ENCODE data around the gene PCYT2.
"Not testable (repeated sequence)": the region's sequence is repeated elsewhere in the genome, so short reads cannot be mapped to it uniquely, and the experiment has no call there.

Gene PCYT2

DNA sequence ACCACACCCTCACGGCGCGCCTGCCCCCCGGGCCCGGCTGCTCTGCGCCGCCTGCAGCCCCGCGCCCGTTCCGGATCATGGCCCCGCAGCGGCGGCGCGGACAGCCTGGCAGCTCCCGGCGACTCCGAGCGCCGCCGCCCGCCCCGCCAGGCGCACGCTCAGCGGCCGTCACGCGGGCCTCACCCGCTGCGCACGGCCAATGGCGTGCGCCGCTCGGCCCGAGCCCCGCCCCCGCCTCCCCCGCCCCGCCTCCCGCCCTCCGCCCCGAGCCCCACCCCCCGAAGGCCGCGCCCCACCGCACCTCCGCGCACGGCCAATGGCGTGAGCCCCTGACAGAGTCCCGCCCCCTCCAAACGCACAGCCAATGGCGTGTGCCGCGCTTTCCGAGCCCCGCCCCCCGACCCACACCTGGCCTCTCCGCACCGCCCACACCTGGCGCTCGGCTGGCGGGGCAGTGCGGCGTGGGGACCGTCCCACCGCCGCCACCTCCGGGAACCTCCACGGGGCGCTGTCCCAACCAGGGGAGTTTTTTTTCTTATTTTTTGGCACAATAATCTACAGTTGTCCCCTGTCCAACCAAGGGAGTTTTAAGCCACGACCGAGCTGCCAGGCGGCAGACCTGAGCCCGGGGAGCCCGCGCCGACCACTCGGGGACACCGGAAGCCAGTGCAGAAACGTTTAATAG, at the start of gene PCYT2:
Gene PCYT2 (minus strand): TSS at position 123 of the 685 bp plus-strand sequence. CDS start 44 bp downstream, at position 79.
- peak; percentile 93 for DNase-seq

DNA sequence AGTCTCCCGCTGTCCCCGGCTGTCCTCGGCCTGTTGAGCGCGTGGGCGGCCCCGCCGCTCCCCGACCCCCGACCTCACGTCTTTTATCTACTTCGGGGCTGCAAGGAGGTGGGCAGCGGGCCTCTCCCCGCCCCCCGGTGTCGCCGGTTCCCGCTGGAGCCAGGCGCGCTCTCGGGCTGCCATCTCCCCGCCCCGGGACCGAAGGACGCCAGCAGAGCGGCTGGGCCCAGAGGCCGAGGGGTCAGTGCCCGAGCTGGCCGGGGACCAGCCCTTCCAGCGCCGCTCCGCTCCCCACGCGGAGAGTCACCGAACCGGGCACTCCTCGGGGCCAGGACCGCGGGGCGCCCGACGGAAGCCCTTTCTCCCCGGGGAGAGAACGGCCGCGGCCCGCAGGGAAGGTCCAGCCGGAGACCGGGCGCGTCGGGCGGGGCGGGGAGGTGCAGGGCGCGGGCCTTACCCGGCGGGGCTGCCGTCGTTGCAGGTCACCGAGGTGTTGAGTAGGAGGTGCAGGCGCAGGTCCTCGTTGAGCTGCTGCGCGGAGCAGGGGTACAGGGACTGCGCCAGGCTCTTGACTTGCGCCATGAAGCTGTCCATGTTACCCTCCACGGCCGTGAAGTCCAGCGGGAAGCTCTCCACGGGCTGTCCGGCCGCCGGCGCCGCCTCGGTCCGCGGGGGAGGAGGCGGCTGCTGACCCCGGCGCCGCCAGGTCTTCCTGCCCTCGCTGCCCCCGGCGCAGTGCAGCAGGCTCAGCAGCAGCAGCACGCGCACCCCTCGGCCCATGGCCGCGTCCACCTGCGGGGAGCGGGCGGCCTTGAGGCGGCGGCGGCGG, 49.1 kb upstream of the PCYT2 start:
- DNase-seq = peak; percentile 41

DNA sequence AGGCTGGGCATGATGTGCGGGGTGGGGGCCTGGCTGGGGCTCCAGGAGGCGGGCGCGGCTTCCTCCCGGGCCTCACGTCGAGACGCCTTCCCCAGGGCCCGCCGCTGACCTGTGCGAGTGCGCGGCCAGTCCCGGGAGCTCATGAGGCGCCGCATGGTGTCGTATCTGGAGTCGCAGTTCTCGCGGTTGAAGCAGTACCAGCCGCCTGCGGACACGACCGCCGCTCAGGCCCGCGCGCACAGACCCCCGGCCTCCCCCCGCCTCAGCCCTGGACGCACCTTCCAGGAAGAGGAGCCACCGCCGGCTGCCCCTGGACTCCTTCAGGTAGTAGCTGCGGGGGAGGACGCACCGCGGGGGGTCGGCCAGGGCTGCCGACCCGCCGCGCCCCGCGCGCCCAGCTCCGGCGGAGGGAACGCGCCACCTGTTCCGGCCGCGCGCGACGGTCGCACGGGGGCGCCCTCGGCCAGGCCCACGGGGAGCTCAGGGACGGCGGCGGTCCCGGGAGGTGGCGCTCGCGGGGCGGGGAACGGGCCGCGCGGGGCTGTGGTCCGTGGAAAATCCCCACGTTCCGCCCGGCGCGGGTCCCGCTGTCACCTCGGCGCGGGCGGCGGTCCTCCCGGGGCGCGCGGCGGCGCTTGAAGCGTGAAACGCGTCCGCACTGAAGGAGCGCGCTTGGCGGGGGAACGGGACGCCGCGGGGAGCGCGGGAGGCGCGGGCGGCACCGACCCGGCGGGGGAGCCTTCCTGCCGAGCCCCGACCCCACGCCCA, 48.3 kb upstream of the PCYT2 start:
- DNase-seq = peak; percentile 63

DNA sequence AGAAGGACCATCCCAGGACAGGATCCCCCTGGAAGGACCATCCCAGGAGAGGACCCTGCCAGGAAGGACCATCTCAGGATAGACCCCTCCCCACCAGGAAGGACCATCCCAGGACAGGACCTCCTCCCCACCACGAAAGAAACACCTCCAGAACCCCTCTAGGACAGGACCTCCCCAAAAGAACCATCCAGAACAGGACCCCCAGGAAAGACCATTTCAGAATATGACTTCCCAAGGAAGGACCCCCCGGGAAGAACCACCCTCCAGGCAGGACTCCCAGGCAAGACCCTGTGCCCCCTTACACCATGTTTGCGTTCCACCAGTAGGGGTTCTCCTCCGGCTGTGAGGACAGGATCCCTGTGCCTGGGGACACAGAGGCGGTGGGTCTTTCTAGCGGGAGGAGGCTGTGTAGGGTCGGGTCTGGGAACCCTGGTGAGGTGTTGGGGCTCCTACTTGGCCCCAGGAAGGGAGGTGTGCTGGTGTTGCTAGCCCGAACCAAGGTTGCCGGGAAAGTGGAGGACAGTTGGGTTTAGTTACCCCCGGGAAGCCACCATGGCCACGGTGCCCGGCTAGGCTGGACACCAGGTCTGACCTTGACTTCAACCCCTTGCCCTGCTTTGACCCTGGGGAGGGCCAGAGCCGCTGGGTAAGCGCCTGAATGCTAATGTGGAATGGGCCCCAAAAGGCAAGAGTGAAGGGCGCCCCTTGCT, 47.6 kb upstream of the PCYT2 start:
- no peak for DNase-seq

DNA sequence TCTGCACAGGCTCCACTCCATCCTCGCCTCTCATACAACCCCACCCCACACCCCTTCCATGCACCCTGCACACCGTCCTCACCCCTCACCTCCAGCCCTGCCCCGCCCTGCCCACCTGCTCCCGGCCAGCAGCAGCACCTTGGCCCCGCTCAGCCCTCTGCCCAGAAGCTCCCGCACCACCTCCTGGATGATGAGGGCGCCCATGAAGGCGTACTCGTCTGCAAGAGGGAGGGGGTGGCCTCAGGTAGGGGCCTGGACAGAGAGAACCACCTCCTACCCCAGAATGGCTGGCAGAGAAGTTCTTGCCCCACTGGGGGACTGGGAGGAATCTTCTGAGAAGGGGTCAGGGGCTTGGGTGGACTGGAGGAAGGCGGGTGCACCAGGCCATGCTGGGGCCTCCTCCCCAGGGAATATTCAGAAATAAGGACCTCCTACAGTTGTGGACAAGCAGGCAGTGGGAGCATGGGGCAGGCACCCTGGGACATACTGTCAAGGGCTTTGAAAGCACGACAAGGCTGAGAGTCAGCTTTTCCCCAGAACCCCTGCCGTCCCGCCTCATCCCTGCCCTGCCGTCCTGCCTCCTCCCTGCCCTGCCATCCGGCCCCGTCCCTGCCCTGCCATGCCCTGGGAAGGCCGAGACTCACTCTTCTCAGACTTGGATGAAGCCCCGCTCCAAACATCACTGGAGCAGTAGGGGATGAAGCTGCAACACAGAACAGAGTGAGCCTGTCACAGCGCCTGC, 46.7 kb upstream of the PCYT2 start:
- DNase-seq = no peak

DNA sequence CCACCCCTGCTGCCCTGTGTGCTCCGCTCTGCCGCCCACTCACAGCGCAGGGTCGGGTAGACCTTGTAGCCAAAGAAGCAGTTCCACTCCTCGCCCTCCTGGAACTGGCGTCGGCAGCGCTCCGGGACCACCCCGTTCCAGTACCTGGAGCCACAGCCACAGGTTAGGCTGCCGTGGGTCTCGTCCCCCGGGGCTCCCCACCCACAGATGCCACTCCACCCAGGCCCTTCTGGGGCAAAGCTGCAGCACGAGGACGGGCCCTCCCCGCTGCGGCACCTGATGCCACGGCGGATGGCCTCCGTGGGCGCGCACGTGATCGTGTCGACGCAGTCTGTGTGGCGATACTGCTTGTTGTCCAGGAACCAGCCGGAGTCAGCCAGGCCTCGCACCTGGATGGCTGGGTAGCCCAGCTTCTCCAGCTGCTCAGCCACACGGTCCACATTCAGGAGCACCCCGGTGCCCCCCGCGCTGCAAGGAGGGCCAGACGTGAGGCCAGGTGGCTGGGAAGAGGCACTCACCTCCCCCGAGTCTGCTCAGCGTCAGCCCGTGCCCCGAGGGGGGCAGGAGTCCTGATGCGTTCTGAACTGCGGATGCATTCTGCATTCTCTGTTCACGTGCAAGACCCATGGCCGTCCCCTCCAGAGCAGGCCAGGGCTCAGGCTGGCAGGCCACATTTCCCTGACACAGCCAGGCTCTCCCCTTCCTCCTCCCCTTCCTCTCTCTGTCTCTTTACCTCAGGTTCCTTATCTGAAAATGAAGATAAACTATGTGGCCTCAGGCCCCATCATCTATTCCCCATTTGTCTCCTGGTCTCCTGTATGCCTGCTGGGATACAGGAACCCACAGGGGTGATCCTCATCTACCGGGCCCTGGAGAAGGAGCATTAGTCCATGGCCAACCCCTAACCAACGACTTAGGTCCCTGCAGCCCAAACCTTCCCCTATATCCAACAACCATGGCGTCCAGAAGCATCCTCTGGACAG, 45.7 kb upstream of the PCYT2 start:
- no peak for DNase-seq

DNA sequence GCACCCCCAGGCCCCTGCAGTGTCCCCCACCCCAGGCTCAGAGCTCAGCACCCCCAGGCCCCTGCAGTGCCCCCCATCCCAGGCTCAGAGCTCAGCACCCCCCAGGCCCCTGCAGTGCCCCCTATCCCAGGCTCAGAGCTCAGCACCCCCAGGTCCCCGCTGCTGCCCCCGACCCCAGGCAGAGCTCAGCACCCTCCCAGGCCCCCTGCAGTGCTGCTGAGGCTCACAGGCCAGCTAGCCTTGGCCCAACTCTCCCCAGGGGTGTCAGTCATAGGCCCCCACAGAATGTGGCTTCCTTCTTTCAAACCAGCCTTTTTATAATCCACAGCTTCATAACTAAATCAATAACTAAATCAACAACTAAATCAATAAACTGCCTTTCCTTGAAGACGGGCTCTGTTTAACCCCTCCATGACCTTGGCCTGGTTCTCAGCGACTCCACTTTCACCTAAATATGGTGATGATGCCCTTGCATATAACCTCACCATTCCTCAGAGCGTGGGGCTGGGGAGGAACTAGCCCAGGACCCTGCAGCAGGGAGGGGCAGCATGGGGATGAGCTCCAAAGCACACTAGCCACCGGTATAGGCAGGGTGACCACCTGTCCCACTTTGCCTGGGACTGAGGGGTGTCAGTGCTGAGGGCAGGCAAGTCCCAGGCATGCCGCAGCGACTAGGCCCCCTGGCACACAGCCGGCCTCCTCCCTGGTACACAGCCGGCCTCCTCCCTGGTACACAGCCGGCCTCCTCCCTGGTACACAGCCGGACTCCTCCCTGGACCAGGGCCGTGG, 44.8 kb upstream of the PCYT2 start:
- DNase-seq = no peak

DNA sequence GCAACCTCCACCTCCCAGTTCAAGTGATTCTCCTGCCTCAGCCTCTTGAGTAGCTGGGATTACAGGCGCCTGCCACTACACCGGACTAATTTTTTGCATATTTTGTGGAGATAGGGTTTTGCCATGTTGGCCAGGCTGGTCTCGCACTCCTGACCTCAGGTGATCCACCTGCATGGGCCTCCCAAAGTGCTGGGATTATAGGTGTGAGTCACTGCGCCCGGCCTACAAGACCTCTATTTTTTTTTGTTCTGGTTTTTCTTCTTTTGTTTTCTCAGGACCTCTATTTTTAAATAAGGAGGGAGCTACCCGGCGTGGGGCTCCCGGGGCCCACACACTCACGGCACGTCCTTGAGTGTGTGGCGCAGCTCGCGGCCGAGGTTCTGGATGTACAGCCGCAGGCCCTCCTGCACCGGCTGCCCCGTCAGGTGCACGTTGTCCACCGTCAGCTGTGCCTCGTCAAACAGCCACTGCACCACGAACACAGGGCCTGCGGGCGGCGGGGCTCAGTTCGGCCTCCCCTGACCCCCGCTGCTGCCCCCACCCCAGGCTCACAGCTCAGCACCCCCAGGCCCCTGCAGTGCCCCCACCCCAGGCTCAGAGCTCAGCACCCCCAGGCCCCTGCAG, 44.0 kb upstream of the PCYT2 start:
- no peak for DNase-seq

DNA sequence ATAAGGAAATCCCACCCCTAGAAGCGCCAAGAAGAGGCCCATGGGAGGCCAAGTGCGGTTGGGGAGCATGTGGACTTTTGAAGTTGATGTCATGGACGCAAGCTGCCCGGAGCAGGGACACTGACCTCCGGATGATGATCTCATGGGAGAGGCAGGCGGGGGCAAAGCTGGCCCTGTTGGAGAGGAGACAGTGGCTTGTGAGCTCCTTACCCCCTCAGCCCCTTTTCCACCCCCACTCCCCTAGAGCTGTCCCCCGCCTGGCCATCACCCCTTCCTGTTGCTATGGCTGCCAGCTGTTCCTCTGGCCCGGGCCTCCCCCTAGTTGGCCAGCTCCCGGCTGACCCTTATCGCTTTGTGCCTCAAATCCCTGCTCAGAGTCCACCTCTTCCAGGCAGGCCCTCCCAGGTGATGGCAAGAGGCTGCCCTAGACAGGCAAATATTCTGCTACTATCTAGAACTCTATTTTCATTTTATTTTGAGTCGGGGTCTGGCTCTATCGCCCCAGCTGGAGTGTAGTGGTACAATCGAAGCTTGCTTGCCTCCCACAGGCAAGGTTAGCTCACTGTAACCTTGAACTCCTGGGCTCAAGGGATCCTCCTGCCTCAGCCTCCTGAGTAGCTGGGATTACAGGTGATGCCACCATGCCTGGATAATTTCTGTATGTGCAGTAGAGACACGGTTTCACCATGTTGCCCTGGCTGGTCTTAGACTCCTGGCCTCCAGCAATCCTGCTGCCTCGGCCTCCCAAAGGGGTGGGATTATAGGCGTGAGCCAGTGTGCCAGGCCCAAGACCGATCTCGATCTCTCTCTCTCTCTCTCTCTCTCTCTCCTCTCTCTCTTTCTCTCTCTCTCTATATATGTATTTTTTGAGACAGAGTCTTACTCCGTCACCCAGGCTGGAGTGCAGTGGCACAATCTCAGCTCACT, 43.2 kb upstream of the PCYT2 start:
- no peak for DNase-seq

DNA sequence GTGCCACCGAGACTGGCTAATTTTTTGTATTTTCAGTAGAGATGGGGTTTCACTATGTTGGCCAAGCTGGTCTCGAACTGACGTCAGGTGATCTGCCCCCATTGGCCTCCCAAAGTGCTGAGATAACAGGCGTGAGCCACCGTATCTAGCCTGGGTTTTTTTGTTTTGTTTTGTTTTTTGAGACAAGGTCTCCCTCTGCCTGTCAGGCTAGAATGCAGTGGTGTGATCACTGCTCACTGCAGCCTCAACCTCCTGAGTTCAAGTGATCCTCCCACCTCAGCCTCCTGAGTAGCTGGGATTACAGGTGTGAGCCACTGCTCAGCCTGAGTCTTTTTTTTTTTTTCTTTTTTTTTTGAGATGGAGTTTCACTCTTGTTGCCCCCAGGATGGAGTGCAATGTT, 42.2 kb upstream of the PCYT2 start:
- not testable (repeated sequence) for DNase-seq

DNA sequence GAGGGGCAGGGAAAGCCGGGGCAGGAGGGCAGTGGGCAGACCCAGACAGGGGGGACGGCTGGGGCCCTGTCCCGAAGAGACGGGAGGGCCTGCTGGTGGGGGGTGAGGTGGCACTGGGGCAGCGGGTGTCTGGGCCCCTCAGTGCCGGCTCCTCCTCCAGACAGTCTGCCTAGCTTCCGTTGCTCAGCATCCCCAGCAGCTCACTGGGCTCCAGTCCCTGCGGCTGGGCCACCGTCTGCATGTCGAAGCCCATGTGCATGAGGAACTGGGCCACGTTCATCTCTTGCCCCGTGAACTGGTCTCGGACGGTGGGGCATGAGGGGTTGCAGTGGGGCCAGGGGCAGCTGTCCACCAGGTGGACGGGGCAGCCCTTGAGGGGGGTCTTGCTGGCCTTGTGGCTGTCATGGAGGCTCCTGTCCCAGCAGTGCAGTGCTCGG, 41.6 kb upstream of the PCYT2 start:
- no peak for DNase-seq

DNA sequence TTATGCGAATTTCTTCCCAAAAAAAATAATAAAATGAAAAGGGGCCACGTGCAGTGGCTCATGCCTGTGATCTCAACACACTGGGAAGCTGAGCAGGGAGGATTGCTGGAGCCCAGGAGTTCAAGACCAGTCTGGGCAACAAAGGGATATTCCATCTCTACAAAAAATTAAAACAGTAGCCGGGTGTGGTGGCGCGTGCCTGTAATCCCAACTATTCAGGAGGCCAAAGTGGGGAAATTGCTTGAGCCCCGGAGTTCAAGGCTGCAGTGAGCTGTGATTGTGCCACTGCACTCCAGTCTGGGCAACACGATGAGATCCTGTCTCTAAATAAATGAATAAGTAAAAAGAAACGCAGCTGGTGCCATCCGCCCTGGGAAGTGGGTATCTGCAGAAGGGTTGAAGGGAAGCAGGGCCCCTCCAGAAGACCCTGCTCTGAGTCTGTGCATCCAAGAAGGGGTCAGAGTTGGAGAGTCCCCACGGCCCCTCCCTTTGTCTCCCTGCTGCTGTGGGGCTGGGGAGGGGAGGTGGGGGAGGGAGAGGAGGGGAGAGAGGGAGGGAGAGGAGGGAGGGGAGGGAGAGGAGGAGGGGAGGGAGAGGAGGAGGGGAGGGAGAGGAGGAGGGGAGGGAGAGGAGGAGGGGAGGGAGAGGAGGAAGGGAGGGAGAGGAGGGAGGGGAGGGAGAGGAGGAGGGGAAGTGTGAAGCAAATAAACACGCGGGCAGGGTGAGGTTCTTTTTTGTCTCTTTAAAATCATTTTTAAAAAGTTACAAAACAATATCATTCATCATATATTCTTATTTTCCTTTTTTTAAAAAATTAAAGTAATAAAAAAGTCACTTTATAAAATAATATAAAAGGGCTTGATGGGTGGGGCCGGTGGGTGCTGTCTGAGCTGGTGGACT, 40.8 kb upstream of the PCYT2 start:
- DNase-seq = no peak

DNA sequence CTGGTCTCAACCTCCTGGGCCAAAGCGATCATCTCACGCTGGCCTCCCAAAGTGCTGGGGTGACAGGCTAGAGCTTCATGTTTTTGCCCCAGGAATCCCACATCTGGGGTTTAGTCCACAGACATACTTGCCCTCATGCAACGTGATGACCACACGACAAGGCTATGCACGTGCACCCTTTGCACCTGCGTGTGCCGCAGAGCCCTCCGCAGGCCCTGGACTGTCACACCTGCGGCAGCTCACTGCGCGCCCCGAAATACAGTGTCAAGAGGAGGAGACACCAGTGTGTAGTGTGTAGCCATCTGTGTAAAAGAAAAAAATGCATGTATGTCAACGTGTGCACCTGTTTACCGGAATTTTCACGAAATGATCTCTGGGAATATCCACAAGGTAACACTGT, 39.3 kb upstream of the PCYT2 start:
- no peak for DNase-seq

DNA sequence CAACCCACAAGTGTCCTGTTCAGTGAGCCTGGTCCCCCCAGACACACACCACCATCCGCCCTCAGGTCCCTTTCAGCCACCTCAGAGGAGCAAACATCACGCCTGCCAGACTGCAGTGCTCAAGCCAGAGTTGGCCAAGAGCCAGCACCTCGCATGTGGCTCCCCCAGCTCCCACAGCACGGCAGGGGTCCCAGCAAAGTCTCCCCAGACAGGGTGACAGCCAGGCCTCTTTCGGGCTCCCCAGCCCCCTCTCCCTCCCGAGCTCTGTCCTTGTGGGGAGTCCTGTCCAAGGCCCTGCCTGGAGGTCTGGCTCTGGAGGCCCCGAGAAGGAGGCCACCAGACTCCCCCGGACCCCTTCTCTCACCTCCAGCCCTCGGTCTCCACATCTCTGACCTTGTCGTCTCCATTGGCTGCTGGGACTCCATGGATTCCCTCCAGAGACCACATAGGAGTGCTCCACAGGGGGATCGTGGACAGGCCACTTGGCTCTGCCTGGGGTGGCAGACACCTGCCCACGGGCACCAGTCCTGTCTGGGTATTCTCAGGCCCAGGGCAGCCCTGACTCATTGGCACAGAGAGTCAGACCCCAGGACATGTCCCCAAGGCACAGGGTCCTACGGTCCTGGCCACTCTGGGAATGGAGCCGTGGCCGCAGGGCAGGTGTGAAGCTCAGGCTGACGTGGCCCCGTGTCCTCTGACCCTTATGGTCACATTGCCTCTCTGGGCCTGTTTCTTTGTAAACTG, 37.6 kb upstream of the PCYT2 start:
- no peak for DNase-seq

DNA sequence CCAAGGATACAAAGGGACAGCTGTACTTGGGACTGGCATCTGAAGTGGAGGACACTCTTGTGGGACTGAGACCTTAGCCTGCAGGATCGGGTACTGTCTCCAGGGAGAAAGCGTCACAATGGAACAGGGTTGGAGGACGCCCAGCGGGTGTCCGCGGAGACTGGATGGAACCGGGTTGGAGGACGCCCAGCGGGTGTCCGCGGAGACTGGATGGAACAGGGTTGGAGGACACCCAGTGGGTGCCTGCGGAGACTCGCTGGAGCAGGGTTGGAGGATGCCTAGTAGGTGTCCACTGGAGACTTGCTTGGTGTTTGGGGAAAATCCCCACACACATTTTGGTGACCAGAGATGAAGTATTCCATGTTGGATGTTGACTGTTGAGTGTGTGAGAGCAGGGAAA, 36.0 kb upstream of the PCYT2 start, which contains the start of gene MYADML2:
Gene MYADML2 (minus strand): TSS at position 45 of the 400 bp plus-strand sequence. CDS start 5,492 bp downstream, outside the sequence.
- no peak for DNase-seq

DNA sequence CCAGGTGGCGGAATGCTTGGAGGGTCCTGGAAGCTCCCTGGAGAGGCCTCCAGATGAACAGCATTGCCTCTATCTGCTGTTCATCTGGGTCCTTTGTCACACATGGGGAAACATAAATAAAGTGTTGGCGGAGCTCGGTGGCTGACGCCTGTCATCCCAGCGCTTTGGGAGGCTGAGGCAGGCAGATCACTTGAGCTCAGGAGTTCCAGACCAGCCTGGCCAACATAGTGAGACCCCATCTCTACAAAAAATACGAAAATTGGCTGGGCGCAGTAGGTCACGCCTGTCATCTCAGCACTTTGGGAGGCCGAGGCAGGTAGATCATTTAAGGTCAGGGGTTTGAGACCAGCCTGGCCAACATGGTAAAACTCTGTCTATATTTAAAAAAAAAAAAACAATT, 33.7 kb upstream of the PCYT2 start:
- no peak for DNase-seq

All from NCI-H146 (cell line).